ENCODE results near the gene HAVCR2. TPM values are rescaled to one million over a fixed set of nuclear protein-coding genes. Genes with fewer than 3 reads are reported as not detected.
A peak's percentile ranks its signal among the peaks of the same experiment; 100 is the strongest.

HAVCR2 gene
- total and polyA plus RNA-seq, 2 of the 13 experiments (the other 11 are each of a cell fraction or from before 2014, with no cell fraction given), result 0.07 to 0.16 TPM

DNA sequence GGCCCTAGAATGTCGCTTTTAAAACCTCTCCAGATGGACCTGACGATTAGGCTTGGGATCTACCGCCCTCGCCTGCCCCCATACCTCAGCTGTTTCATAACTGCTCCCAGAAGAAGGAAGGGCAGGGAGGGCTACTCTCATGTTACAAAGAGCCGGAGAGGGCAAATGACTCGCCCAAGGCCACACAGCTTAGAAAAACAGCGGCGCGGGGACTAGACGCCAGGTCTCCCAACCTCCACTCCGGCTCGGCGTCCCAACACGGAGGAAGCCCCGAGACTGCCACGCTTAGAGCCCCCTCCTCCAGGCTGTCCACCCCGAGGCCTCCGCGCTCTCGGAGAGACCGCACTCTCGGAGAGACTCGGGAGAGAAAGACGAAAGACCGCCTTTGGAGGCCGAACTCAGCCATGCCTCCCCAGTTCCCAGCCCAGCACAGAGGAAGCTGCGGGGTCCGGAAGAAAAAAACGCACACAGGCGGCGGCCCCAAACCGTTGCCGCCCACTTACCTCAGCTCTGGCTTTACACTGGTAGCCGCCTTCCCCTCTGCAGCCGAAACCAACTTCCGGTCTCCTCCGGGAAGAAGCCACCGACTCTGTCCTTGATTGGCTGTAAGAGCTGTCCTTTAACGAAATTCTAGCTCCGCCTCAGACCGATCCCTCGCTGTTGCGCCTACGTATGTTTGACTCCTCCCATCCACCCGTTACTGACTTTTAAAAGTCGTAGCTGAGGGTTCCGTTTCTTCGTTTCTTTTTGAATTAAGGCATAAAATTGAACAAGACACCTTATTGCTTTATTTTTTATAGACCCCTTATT, 33.7 kb upstream of the HAVCR2 start, which contains the start of gene MED7 (continued):
- TF ChIP-seq UBTF (CRISPR knock-in tag; IDR thresholded peaks at IDR 0.05), result peak; percentile 52; the same call in 1 of the 2 replicates
- TF ChIP-seq ZNF782 (CRISPR knock-in tag; IDR thresholded peaks at IDR 0.05; ENCODE audit: borderline replicate concordance), result no peak; the same call in 1 of the 2 replicates
- peak; percentile 93 for TF ChIP-seq ARHGAP35 (CRISPR knock-in tag; IDR thresholded peaks at IDR 0.05; ENCODE audit: borderline replicate concordance)
- no peak for TF ChIP-seq IKZF1 (IDR thresholded peaks at IDR 0.05)
- TF ChIP-seq HOXA7 (CRISPR knock-in tag; IDR thresholded peaks at IDR 0.05), result no peak
- no peak for TF ChIP-seq CEBPZ (IDR thresholded peaks at IDR 0.05; ENCODE audit: low read length)
- TF ChIP-seq MED13 (CRISPR knock-in tag; IDR thresholded peaks at IDR 0.05), result no peak
- TF ChIP-seq MED1 (CRISPR knock-in tag; IDR thresholded peaks at IDR 0.05), result peak; percentile 49; the same call in 1 of the 2 replicates
- no peak for TF ChIP-seq RFXANK (CRISPR knock-in tag; IDR thresholded peaks at IDR 0.05)
- TF ChIP-seq PRPF4 (IDR thresholded peaks at IDR 0.05; ENCODE audit: low read depth, low read length, poor library complexity, severe bottlenecking), result no peak
- peak; percentile 55; the same call in 1 of the 2 replicates for TF ChIP-seq MXD3 (CRISPR knock-in tag; IDR thresholded peaks at IDR 0.05)
- TF ChIP-seq CHCHD3 (CRISPR knock-in tag; IDR thresholded peaks at IDR 0.05), result no peak
- TF ChIP-seq HMG20A (CRISPR knock-in tag; IDR thresholded peaks at IDR 0.05; ENCODE audit: borderline replicate concordance), result no peak
- TF ChIP-seq FUBP1 (CRISPR knock-in tag; IDR thresholded peaks at IDR 0.05; ENCODE audit: borderline replicate concordance), result no peak
- no peak for TF ChIP-seq RAD21 (CRISPR knock-in tag; IDR thresholded peaks at IDR 0.05)

Measured in HepG2 (cell line).